Prostate gland (tissue), 2 donors: ENCODE measurements around the gene TSPAN18. TPM values are rescaled to one million over a fixed set of nuclear protein-coding genes. Genes with fewer than 3 reads are reported as not detected.

Experiments
- DNase-seq: peaks from one replicate; pipeline ENCODE4 v3.0.0-alpha.2; 2019; ENCODE audit warnings: low spot score
- H3K27ac ChIP-seq, 2 donors: fragments of 200-600 bp; sonication (generic); 2 replicates each; pipeline ENCODE4 v1.5.1; 2017 to 2019
- H3K27me3 ChIP-seq: fragments of 200-600 bp; sonication (generic); replicated peaks from 2 replicates; pipeline ENCODE4 v1.5.1; 2019; ENCODE audit not compliant: insufficient read depth
- H3K36me3 ChIP-seq, 2 donors: fragments of 200-600 bp; sonication (generic); 1 replicate in 1 of 2; 2 replicates in 1 of 2; pipeline versions ENCODE4 v1.5.1 to v1.8.1; 2017 to 2019
- H3K4me1 ChIP-seq: fragments of 200-600 bp; sonication (generic); replicated peaks from 2 replicates; pipeline ENCODE4 v1.5.1; 2019
- H3K4me3 ChIP-seq, 2 donors: fragments of 200-600 bp; sonication (generic); 2 replicates each; pipeline ENCODE4 v1.5.1; 2017 to 2019
- H3K9me3 ChIP-seq: fragments of 200-600 bp; sonication (generic); 2 replicates; pipeline ENCODE4 v1.5.1; 2017
- POLR2A ChIP-seq: fragments of 450-650 bp; IDR thresholded peaks from one replicate; pipeline ENCODE4 v1.6.1; 2016; ENCODE audit warnings: antibody characterized with exemption, mild to moderate bottlenecking
- POLR2AphosphoS5 ChIP-seq: sonication (generic); formaldehyde crosslinking; IDR thresholded peaks from one replicate; pipeline ENCODE4 v1.6.1; 2017; ENCODE audit warnings: antibody characterized with exemption
- WGBS: methylation state at CpG from one replicate; pipeline ENCODE4 v1.1.5; 2018; 5-methylcytosine and 5-hydroxymethylcytosine counted together
- intact Hi-C: fragments of 100-400 bp; cut with DNase I; formaldehyde crosslinking; loops from one replicate; pipeline ENCODE4 v1.14.2; 2022
- total RNA-seq, 2 donors: library from RNA; depleted of rRNA; stranded (reverse); fragments of >200 nt; gene quantifications; one replicate each; pipeline ENCODE4 v1.1.0, GENCODE V29; 2016
- TF ChIP-seq, protein P1 (sequence below), 4 experiments: fragments of 200-600 bp in 2 of 4; fragments of 450-650 bp in 2 of 4; sonication (generic) in 2 of 4; IDR thresholded peaks; 1 replicate in 3 of 4; 2 replicates in 1 of 4; pipeline ENCODE4 v1.5.1; 2016 to 2019; ENCODE audit warnings: antibody characterized with exemption in 4 of 4, mild to moderate bottlenecking in 2 of 4, moderate library complexity in 2 of 4

TSPAN18 gene
- total RNA-seq, 2 donors from 2014 or later: 4.1 to 6.6 TPM

DNA sequence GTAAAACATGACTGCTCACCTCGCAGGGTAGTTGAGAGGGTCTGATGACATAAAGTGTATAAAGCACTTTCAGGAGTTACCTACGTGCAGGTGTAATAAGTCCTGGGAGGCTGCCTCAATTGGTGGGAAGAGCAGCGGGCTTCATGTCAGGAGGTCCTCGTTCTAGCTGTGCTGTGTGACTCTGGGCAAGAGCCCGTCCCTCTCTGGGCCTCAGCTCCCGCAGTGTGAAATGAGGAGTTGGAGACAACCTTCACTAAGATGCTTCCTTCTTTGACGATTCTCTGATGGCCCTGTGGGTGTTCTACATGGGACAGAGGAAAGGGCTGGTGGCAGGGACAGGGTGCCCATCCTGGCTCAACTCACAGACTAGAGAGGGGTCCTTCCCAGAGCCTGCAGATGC lies 166.1 kb downstream of the TSPAN18 start:
- no peak for DNase-seq
- Histone ChIP-seq H3K9me3 (no peaks in the 10 kb centered on the region), H3K27me3 (no peaks in the 10 kb centered on the region), H3K4me1 (no peaks in the 10 kb centered on the region), H3K4me3 (no peak overlapping the region), H3K36me3 (no peaks in the 10 kb centered on the region), H3K27ac (no peak overlapping the region)
- TF ChIP-seq, protein P1, sequence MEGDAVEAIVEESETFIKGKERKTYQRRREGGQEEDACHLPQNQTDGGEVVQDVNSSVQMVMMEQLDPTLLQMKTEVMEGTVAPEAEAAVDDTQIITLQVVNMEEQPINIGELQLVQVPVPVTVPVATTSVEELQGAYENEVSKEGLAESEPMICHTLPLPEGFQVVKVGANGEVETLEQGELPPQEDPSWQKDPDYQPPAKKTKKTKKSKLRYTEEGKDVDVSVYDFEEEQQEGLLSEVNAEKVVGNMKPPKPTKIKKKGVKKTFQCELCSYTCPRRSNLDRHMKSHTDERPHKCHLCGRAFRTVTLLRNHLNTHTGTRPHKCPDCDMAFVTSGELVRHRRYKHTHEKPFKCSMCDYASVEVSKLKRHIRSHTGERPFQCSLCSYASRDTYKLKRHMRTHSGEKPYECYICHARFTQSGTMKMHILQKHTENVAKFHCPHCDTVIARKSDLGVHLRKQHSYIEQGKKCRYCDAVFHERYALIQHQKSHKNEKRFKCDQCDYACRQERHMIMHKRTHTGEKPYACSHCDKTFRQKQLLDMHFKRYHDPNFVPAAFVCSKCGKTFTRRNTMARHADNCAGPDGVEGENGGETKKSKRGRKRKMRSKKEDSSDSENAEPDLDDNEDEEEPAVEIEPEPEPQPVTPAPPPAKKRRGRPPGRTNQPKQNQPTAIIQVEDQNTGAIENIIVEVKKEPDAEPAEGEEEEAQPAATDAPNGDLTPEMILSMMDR (IDR thresholded peaks at IDR 0.05): no peak
- TF ChIP-seq POLR2AphosphoS5: no peak
- TF ChIP-seq POLR2A: no peak
- intact Hi-C loops: loop anchor here (5.0 kb wide), 2 partner anchors 91 to 266 kb away; no protein-coding TSS in a partner anchor
- WGBS: 84% methylated on average over 7 of the region's 7 CpGs

DNA sequence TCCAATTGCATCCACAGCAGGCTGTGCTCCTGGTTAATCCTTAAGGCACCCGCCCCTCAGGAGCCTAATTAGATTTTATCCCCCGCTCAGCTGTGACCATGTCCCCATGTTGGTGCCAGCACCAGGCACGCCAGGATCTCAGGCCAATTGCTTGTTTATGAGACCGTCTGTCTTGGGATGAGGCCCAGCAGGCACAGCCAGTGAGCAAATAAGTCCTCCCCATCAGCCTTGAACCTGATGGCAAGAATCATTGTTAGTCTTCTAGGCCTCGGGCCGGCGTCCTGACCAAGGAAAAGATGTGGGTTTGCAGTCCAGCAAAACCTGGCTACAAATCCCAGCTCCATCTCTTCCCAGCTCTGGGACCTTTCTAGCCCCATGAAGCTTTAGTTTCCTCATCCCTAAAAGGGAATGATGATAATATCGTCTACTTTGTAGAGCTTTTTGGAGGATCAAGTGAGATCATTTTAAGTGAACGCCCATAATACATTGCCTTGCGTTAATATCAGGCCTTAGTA lies 166.6 kb downstream of the TSPAN18 start:
- H3K4me3 ChIP-seq: no peak overlapping the region
- WGBS: 37% methylated on average over 10 of the region's 10 CpGs
- no peaks in the 10 kb centered on the region for H3K4me1 ChIP-seq
- no peaks in the 10 kb centered on the region for H3K27me3 ChIP-seq
- no peaks in the 10 kb centered on the region for H3K36me3 ChIP-seq
- no peaks in the 10 kb centered on the region for H3K9me3 ChIP-seq
- TF ChIP-seq POLR2A (no peak), POLR2AphosphoS5 (peak; percentile 44)
- TF ChIP-seq, protein P1 (IDR thresholded peaks at IDR 0.05): no peak
- peak; percentile 42 for DNase-seq
- intact Hi-C loops: loop anchor here (5.0 kb wide), 2 partner anchors 91 to 266 kb away; no protein-coding TSS in a partner anchor
- peak overlapping the region; percentile 24 to 50 for H3K27ac ChIP-seq

GRCh38 chr11:44893846-44894617 lies 167.3 kb downstream of the TSPAN18 start:
- no peaks in the 10 kb centered on the region for H3K36me3 ChIP-seq
- H3K9me3 ChIP-seq: no peaks in the 10 kb centered on the region
- intact Hi-C loops: loop anchor here (1.0 to 5.0 kb wide), 3 partner anchors 92 to 267 kb away; no protein-coding TSS in a partner anchor
- no peaks in the 10 kb centered on the region for H3K4me1 ChIP-seq
- no peak overlapping the region for H3K4me3 ChIP-seq
- WGBS: 30% methylated on average over 21 of the region's 21 CpGs
- H3K27me3 ChIP-seq: no peaks in the 10 kb centered on the region
- no peak for TF ChIP-seq POLR2AphosphoS5
- TF ChIP-seq, protein P1 (IDR thresholded peaks at IDR 0.05): peak; percentile 47 to 76 (median 68)
- H3K27ac ChIP-seq: peak overlapping the region; percentile 24 to 50
- DNase-seq: peak; percentile 30

DNA sequence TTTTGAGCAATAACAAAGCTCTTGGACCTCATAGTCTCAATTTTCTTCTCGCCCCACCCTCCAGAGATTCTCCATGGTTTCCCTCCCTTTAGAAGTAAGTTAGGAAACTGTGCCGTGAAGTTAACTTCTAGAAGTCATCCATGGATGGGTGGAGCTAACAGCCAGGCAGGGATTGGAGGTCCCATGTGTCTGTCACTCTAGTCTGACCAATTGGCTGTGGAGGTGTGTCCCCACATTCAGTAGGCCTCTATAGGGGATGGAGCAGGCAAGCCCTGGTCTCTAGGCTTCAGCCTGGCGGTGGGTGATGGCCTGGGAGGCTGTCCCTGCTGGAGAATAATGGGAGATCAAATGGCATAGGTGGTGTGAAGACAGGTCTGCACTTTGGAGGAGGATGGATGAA lies 173.2 kb downstream of the TSPAN18 start:
- Histone ChIP-seq H3K4me3 (no peak overlapping the region), H3K36me3 (no peaks in the 10 kb centered on the region), H3K9me3 (no peaks in the 10 kb centered on the region), H3K27me3 (no peaks in the 10 kb centered on the region), H3K4me1 (no peaks in the 10 kb centered on the region), H3K27ac (no peak overlapping the region)
- intact Hi-C loops: loop anchor here (5.0 kb wide), 1 partner anchor 333 kb away; the partner anchor contains the start of gene CD82
- WGBS: 86% methylated on average over 3 of the region's 3 CpGs
- TF ChIP-seq POLR2AphosphoS5: no peak
- no peak for TF ChIP-seq POLR2A
- TF ChIP-seq, protein P1 (IDR thresholded peaks at IDR 0.05): no peak
- no peak for DNase-seq
